Astrocyte (in vitro differentiated cells and primary cell): ENCODE measurements around the gene PLEKHH3.

Experiments used
- EZH2 ChIP-seq: IDR thresholded peaks from 2 replicates; pipeline ENCODE4 v1.6.1; 2012; ENCODE audit warnings: mild to moderate bottlenecking, low read length, inconsistent platforms; ENCODE audit not compliant: insufficient read depth
- TF ChIP-seq, protein P1 (sequence below): IDR thresholded peaks from 2 replicates; pipeline ENCODE4 v1.5.1; 2011; ENCODE audit warnings: low read depth, mild to moderate bottlenecking, inconsistent platforms, low read length, moderate library complexity; ENCODE audit not compliant: insufficient read depth

DNA sequence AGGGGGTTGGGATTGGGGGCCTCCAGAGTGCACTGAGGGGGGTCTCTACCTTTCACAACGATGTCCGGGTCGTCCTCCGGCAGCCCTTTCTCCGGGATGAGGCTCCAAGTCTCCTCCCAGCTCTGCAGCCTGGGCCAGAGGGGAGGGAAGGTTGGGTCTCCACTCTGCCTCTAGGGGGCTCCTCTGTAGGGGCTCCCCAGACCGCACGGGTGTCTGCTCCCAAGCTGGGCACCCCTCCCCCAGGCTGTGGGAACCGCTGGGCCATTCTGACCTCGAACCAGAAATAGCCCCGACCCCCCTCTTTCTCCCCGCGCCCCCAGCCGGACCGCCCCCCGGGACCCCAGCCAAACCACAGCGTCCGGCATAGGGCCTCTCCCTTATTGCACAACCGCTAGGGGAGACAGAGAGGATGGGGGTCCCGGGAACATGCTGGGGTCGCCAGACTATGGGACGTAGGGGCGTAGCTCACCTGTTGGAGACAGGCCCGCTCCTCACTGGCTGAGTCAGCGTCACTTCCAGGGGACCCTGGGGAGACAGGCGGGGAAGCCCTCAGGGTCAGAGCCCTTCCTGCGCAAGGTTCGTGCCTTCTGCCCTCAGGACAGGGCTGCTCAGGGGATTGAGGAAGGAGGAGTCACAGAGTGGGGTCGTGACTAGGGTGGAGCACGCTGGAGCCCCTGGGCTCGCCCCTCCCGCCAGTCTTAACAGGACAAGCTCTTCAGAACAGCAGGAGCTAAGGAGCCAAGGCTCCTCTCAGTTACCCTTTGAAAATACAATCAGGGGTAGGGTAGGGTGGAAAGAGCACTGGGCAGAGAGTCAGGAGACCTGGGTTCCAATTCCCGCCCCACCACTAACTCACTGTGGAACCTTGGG lies 2.7 kb downstream of the PLEKHH3 start:
- TF ChIP-seq, protein P1, sequence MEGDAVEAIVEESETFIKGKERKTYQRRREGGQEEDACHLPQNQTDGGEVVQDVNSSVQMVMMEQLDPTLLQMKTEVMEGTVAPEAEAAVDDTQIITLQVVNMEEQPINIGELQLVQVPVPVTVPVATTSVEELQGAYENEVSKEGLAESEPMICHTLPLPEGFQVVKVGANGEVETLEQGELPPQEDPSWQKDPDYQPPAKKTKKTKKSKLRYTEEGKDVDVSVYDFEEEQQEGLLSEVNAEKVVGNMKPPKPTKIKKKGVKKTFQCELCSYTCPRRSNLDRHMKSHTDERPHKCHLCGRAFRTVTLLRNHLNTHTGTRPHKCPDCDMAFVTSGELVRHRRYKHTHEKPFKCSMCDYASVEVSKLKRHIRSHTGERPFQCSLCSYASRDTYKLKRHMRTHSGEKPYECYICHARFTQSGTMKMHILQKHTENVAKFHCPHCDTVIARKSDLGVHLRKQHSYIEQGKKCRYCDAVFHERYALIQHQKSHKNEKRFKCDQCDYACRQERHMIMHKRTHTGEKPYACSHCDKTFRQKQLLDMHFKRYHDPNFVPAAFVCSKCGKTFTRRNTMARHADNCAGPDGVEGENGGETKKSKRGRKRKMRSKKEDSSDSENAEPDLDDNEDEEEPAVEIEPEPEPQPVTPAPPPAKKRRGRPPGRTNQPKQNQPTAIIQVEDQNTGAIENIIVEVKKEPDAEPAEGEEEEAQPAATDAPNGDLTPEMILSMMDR, result peak; percentile 20
- no peak for TF ChIP-seq EZH2
